GM19043 (cell line): ENCODE measurements around the gene TRPM8.

Experiments used
- ATAC-seq: cut with Tn5 transposase; IDR thresholded peaks from one replicate; pipeline ENCODE4 v1.9.1; 2021; ENCODE audit warnings: low read depth; ENCODE audit not compliant: unreplicated experiment

The TRPM8 gene

GRCh38 chr2:234033174-234033573 is 116.0 kb downstream of the TRPM8 start:
- no peak for ATAC-seq

GRCh38 chr2:234033885-234034284 is 116.7 kb downstream of the TRPM8 start:
- ATAC-seq, result no peak

DNA sequence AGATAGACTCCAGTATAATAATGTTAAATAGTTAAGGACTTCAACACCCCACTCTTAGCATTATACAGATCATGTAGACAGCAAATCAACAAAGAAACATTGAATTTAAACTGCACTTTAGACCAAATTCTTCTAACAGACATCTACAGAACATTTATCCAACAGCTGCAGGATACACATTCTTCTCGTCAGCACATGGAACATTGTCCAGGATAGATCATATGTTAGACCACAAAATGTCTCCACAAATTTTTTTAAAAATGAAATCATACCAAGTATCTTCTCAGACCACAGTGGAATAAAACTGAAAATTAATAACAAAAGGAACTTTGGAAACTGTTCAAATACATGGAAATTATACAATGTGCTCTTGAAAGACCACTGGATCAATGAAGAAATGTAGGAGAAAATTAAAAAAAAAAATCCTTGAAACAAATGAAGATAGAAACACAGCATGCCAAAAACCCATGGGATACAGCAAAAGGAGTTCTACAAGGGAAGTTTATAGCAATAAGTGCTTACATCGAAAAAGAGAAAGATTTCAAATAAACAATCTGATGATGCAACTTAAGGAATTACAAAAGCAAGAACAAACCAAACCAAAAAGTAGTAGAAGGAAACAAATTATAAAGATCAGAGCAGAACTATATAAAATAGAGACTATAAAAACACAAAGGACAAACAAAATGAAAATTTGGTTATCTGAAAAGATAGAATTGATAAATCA is 121.1 kb downstream of the TRPM8 start:
- ATAC-seq, result no peak

DNA sequence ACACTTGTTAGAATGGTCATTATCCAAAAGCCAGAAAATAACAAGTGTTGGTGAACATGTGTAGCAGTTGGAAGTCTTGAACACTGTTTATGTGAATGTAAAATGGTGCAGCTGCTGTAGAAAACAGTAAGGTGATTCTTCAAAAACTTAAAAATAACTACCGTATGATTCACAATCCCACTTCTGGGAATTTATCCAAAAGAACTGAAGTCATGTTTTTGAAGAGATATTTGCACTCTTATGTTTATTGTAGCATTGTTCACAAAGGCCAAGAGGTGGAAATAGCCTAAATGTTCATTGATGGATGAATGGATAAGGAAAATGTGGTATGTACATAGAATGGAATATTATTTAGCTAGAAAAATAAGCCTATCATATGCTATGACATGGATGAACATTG is 127.0 kb downstream of the TRPM8 start:
- ATAC-seq, result no peak

GRCh38 chr2:234046521-234046920 is 129.3 kb downstream of the TRPM8 start:
- no peak for ATAC-seq

DNA sequence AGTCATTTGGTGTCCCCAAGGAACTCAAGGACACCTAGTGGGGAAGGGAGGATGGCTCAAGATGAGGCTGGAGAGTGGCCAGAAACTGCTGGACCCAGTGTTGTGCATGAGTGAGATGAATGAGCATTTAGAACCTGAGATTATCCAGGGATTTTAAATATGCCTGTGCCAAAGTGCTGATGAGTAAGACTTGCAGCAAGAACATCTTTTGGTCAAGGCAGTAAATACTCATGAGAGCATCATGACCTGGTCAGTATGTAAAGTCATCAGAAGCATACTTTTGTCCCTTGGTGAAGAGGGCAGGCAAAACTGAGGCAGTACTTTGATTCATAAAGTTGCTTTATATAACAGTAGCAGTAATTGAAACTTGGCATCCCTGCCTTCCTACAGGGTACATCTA is 130.2 kb downstream of the TRPM8 start:
- no peak for ATAC-seq

- ATAC-seq, result no peak
These were observed 130.9 kb downstream of the TRPM8 start for GRCh38 chr2:234048049-234048448.

GRCh38 chr2:234050455-234051135 is 133.4 kb downstream of the TRPM8 start, which contains the start of gene SPP2:
Gene SPP2 (plus strand): TSS chr2:234050702. CDS start chr2:234050787, 85 bp downstream.
- no peak for ATAC-seq

DNA sequence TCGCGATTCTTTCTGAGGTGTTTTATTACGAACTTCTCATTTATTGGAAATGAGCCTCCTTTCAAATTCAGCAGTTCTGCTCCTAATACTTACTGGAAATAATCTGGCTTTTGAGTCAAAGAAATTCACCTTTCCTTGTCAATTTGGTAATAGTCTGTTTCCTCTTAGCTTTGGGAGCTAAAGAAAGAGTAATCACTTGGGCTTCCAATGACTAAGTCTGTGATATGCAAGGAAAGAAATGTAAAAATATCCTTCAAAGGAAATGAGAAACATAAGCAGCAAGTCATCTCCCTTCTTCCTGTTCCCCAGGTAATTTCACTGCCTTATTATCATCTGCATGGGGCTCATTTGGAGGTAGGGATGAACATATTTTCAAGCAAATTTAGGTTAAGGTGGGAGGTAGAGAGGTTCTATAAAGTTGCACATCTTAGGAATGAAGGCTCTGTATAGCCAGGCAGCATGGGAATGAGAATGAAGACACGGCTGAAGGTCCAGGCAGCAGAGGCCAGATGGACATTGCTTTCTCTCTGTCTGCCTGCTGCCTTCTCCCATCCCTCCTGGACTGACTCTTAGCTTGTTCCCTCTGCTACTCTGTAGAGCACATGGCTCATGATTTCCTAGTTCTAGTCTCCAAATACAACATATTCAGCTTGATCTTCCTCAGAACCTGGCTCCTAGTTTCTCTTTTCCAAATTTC is 134.3 kb downstream of the TRPM8 start:
- ATAC-seq, result no peak

DNA sequence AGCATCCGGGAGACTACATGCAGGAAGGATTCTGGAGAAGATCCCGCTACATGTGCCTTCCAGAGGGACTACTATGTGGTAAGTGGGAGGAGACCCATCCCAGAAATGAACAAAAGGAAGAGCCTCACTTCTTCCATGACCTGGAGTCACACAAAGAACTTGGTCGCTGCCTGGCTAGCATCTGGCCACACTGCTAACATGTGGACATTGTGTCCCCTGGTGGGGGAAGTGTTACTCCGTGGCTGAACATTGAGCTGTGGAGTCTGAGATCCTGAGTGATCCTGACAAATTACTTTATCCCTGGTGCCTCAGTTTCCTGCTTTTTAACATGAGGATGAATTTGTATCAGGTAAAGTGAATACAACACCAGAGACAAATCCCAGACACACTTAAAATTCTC is 141.7 kb downstream of the TRPM8 start:
- no peak for ATAC-seq

- no peak for ATAC-seq
These were observed 143.1 kb downstream of the TRPM8 start for GRCh38 chr2:234060236-234060635.

DNA sequence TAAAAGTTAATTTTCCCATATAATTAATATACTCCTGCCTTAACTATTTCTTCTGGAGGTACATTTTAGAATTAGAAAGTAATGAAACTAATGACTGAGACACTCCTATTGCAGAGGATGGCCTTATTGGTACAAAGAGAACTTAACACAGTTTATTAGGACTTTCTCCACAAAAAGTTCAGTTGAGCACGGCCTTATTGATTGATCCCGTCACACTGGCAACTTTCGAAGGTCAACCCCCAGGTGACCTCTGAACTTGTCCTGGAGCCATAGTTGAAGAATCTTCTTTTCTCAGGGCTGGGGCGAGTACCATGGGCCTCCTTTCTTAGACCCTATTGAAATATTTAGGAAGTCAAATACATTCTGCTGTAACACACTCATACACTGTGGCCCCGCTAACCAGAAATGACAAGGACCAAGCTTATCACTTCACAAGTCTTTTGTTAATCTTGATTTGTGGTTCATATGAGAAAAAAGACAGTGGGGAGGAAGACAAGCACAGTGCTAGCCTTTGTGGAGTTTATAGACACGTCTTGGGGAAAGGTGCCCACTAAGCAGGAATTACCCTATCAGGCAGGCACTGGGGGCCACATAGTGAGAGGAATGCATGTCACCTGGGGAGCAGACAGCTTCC is 144.6 kb downstream of the TRPM8 start:
- ATAC-seq, result no peak

GRCh38 chr2:234066587-234066986 is 149.4 kb downstream of the TRPM8 start:
- no peak for ATAC-seq
